ENCODE results near the gene HS3ST1. TPM values are rescaled to one million over a fixed set of nuclear protein-coding genes. Genes with fewer than 3 reads are reported as not detected.

The HS3ST1 gene
- total RNA-seq, 1 experiment from 2014 or later, result 0.17 TPM

DNA sequence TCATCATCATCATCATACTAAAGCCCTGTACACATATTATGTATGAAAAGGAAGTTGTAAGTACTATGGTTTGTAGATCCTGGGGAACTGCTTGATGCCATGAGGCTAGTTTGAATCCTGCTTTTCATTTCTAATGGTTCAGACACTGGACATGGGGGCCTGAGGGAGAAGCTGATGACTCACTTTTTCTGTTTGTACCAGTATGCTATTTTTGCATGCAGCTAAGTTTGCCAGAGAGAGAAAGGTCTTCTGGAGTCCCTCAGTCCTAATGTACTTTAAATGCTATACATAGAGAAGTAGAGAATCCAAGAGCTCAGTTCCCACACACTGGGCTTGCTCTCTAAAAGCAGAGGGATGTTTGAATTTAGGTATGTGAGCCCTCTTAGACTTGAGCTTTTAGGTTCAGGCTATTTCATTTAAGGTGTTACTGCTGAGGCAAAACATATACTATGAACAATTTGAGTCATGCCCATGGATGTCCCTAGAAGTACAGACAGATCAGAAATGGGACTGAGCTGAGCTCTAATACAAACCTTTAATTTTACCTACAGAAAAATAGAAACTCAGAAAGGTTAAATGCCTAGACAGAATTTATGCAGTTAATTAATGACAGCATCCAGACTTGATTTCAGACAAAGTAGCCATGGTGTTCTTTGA lies 17.6 kb upstream of the HS3ST1 start:
- Histone ChIP-seq H3K4me3 (ENCODE audit: insufficient read depth, low read depth, low read length) (no peak overlapping the region), H3K36me3 (replicated peaks; ENCODE audit: control insufficient read depth, insufficient read depth, low read length) (no peaks in the 10 kb centered on the region), H3K27me3 (ENCODE audit: control insufficient read depth, insufficient read depth, low read length) (no peaks in the 10 kb centered on the region)
- DNase-seq, result no peak

DNA sequence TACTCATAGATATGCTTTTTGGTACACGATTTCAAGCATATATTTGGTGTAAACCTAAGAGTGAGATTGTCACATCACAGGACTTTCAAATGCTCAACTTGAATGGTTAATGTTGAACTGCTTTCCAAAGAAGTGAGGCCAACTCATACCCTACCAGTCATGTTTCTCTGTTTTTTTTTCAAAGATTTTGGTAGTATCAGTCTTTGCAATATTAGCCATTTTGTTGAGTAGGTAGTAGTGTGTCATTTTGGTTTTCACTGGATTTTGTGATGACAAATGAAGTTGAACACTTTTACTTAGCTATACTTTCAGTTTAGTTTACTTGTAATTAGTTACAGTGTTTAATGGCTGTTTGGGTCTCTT lies 12.5 kb upstream of the HS3ST1 start:
- H3K4me3 ChIP-seq (ENCODE audit: insufficient read depth, low read depth, low read length), result no peak overlapping the region
- H3K36me3 ChIP-seq (replicated peaks; ENCODE audit: control insufficient read depth, insufficient read depth, low read length), result no peaks in the 10 kb centered on the region
- DNase-seq, result no peak
- H3K27me3 ChIP-seq (ENCODE audit: control insufficient read depth, insufficient read depth, low read length), result no peaks in the 10 kb centered on the region

DNA sequence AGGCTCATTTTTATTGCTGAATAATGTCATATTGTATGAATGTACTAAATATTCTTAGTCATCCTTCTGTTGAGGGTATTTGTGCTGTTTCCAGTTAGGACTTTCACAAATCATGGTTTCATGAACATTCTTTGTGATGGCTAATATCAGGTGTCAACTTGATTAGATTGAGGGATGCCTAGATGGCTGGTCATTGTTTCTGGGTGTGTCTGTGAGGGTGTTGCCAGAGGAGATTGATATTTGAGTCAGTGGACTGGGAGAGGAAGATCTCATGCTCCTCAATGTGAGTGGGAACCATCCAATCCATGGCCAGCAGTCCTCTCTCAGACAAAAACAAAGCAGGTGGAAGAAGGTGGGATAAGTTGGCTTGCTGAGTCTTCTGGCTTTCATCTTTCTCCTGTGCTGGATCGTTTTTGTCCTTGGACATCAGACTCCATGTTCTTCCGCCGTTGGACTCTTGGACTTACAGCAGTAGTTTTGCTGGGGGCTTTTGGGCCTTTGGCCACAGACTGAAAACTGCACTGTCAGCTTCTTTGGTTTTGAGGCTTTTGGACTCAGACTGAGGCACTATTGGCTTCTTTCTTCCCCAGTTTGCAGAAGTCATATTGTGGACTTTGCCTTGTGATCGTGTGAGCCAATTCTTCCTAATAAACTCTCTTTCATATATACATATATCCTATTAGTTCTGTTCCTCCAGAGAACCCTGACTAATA lies 11.9 kb upstream of the HS3ST1 start:
- no peaks in the 10 kb centered on the region for H3K27me3 ChIP-seq (ENCODE audit: control insufficient read depth, insufficient read depth, low read length)
- H3K36me3 ChIP-seq (replicated peaks; ENCODE audit: control insufficient read depth, insufficient read depth, low read length), result no peaks in the 10 kb centered on the region
- DNase-seq, result no peak
- H3K4me3 ChIP-seq (ENCODE audit: insufficient read depth, low read depth, low read length), result no peak overlapping the region

DNA sequence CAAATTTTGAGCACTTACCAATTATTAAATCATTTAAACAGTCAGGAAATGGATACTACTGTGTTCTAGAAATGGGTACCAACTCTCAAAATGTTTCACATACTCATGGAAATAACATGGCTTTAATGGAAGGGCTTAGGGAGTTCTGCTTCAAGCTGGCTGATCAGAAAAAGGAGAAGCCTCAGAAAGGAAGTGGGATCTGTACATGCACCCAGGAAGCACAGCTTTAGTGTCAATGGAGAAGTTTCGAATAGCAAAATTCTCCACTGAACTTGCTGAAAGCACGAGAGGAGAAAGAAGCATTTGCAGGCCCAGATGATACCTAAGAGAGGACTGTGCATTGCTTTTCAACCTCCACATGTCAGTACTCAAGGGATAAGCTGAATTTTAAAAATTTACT lies 11.1 kb upstream of the HS3ST1 start:
- DNase-seq, result no peak
- H3K4me3 ChIP-seq (ENCODE audit: insufficient read depth, low read depth, low read length), result no peak overlapping the region
- H3K36me3 ChIP-seq (replicated peaks; ENCODE audit: control insufficient read depth, insufficient read depth, low read length), result no peaks in the 10 kb centered on the region
- H3K27me3 ChIP-seq (ENCODE audit: control insufficient read depth, insufficient read depth, low read length), result no peaks in the 10 kb centered on the region

DNA sequence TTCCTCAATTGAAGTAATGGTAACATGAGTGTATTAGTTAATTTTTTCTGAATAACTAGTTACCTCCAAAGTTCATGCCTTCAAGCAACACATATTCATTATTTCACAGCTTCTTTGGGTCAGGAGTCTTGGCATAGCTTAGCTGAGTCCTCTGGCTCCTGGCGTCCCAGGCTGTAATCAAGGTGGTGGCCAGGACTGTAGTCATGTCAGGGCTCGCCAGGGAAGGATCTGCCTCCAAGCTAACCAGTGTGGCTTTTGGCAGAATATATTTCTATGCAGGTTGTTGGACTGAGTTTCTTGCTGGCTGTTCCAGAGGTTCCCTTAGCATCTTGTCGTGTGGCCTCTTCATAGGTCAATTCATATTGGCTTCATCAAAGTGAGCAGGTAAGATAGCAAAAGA lies 10.0 kb upstream of the HS3ST1 start:
- H3K36me3 ChIP-seq (replicated peaks; ENCODE audit: control insufficient read depth, insufficient read depth, low read length), result no peaks in the 10 kb centered on the region
- no peak overlapping the region for H3K4me3 ChIP-seq (ENCODE audit: insufficient read depth, low read depth, low read length)
- H3K27me3 ChIP-seq (ENCODE audit: control insufficient read depth, insufficient read depth, low read length), result no peaks in the 10 kb centered on the region
- DNase-seq, result no peak

DNA sequence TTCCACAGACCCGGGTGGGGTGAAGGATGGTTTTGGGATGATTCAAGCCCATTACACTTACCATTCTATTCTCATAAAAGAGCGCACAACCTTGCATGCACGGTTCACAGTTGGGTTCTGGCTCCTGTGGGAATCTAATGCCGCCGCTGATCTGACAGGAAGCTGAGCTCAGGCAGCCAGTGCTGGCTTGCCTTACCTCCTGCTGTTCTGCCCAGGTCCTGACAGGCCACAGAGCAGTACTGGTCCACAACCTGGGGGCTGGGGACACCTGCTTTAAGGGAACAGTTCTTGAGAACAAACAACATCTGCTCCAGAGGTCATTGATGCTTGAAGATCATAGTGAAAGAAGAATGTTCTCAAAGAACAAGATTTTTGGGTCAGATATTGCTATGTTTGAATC lies 8.0 kb upstream of the HS3ST1 start:
- no peaks in the 10 kb centered on the region for H3K36me3 ChIP-seq (replicated peaks; ENCODE audit: control insufficient read depth, insufficient read depth, low read length)
- no peaks in the 10 kb centered on the region for H3K27me3 ChIP-seq (ENCODE audit: control insufficient read depth, insufficient read depth, low read length)
- peak; percentile 21 for DNase-seq
- H3K4me3 ChIP-seq (ENCODE audit: insufficient read depth, low read depth, low read length), result no peak overlapping the region

DNA sequence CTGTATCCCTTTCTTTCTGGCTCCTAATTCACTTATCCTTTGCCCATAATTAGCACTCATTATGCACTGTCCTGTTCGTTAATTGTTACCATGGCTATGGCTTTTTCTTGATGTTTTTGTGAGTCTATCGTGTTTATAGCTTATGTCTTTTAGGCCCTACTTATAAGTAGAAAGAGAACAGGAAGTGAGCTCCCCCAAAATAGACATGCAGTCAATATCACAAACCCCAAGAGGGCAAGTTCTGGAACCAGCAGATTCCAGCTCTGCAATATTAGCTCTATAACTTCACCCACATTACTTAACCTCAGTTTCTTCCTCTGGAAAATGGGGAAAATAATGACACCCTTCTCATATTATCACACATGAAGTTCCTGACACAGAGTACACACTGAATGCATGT lies 7.4 kb upstream of the HS3ST1 start:
- Histone ChIP-seq H3K4me3 (ENCODE audit: insufficient read depth, low read depth, low read length) (no peak overlapping the region), H3K27me3 (ENCODE audit: control insufficient read depth, insufficient read depth, low read length) (no peaks in the 10 kb centered on the region), H3K36me3 (replicated peaks; ENCODE audit: control insufficient read depth, insufficient read depth, low read length) (no peaks in the 10 kb centered on the region)
- DNase-seq, result no peak

DNA sequence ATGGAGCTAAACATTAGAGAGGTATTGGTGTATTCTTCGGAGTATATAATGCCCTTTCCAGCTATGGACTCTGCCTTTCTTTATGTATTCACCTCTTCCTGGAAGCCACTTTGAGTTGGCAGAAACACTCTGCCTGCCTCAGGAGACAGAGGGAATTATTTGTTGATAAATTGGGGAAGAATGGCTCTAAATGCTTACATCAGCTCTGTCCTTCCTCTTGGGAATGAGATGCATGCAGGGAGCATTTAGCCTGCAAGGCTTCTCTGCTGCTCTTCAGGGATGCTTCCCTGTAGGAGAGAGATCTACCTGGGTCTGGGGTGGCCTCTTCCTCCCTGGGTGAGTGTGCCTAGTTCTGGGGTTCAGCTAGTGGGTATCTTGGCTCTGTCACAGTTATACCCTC lies 6.9 kb upstream of the HS3ST1 start:
- Histone ChIP-seq H3K27me3 (ENCODE audit: control insufficient read depth, insufficient read depth, low read length) (no peaks in the 10 kb centered on the region), H3K4me3 (ENCODE audit: insufficient read depth, low read depth, low read length) (no peak overlapping the region), H3K36me3 (replicated peaks; ENCODE audit: control insufficient read depth, insufficient read depth, low read length) (no peaks in the 10 kb centered on the region)
- DNase-seq, result no peak

DNA sequence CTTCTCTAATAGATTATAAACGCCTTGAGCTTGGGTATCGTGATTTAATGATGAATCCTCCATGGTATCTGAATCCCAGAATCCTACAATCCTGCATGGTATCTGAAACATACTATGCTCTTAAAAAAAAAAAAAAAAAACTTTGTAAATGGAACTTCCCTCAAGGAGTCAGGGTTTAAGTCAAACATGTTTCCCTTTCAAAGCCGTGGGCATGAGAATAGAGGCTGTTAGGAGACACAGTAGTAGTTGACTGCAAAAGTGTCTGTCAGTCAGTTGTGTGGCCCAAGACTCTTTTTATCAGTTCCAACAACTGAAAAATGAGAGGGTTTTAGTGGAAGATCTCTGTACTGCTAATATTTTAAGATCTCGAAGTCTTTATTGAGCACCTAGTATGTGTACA lies 2.4 kb upstream of the HS3ST1 start:
- Histone ChIP-seq H3K27me3 (ENCODE audit: control insufficient read depth, insufficient read depth, low read length) (peaks cover 36% of the 10 kb centered on the region), H3K36me3 (replicated peaks; ENCODE audit: control insufficient read depth, insufficient read depth, low read length) (no peaks in the 10 kb centered on the region), H3K4me3 (ENCODE audit: insufficient read depth, low read depth, low read length) (no peak overlapping the region)
- DNase-seq, result no peak

DNA sequence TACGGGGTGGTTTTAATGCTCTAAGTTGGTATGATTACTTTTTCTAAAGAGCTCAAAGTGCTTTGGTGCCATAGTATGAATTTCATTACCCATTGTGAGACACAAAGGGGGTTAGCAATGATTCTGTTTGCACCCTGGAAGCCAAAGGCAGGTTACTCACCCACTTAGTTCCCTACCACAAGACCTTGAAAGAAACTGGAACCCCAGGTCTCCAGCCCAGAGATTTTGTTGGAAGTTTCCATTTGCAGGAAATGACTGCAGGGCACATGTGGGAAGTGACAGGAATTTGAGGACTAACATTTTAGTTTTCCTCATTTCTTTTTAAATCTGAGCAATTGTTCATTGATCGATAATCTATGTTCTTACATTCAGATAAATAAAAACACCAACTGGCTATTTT lies 1.8 kb upstream of the HS3ST1 start:
- Histone ChIP-seq H3K36me3 (replicated peaks; ENCODE audit: control insufficient read depth, insufficient read depth, low read length) (no peaks in the 10 kb centered on the region), H3K4me3 (ENCODE audit: insufficient read depth, low read depth, low read length) (no peak overlapping the region), H3K27me3 (ENCODE audit: control insufficient read depth, insufficient read depth, low read length) (peaks cover 41% of the 10 kb centered on the region)
- DNase-seq, result no peak

GRCh38 chr4:11429699-11430045 lies 978 bp upstream of the HS3ST1 start:
- Histone ChIP-seq H3K36me3 (replicated peaks; ENCODE audit: control insufficient read depth, insufficient read depth, low read length) (no peaks in the 10 kb centered on the region), H3K4me3 (ENCODE audit: insufficient read depth, low read depth, low read length) (peak overlapping the region; percentile 76), H3K27me3 (ENCODE audit: control insufficient read depth, insufficient read depth, low read length) (peaks cover 41% of the 10 kb centered on the region)
- no peak for DNase-seq

- DNase-seq, result peak; percentile 94
- Histone ChIP-seq H3K36me3 (replicated peaks; ENCODE audit: control insufficient read depth, insufficient read depth, low read length) (no peaks in the 10 kb centered on the region), H3K4me3 (ENCODE audit: insufficient read depth, low read depth, low read length) (peak overlapping the region; percentile 76), H3K27me3 (ENCODE audit: control insufficient read depth, insufficient read depth, low read length) (peaks cover 41% of the 10 kb centered on the region)
Measured at GRCh38 chr4:11428899-11429698, 405 bp upstream of the HS3ST1 start.

GRCh38 chr4:11427121-11427996 lies 1.3 kb downstream of the HS3ST1 start:
- peak; percentile 68 for DNase-seq
- Histone ChIP-seq H3K27me3 (ENCODE audit: control insufficient read depth, insufficient read depth, low read length) (peaks cover 41% of the 10 kb centered on the region), H3K36me3 (replicated peaks; ENCODE audit: control insufficient read depth, insufficient read depth, low read length) (no peaks in the 10 kb centered on the region), H3K4me3 (ENCODE audit: insufficient read depth, low read depth, low read length) (peak overlapping the region; percentile 76)

DNA sequence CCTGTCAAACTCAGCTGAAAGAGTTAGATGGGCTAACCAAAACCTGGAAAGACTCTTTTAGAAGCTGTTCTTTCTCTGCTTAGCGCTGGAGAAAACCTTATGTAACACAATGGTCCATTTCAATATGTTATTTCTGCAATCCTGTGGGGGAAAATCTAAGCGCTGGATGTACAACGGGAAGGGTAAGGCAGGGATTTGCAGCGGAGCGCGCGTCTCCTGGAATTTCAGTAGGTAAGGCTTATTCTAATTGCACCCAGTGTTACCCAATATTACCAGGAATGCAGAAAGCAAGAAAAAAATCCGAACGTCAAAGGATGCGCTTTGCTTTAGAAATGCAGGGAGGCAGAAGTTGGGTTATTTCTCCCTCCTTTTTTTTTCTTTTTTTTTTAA lies 2.0 kb downstream of the HS3ST1 start:
- peak overlapping the region; percentile 76; the same call in 1 of the 2 replicates for H3K4me3 ChIP-seq (ENCODE audit: insufficient read depth, low read depth, low read length)
- no peak for DNase-seq
- H3K27me3 ChIP-seq (ENCODE audit: control insufficient read depth, insufficient read depth, low read length), result peaks cover 41% of the 10 kb centered on the region
- no peaks in the 10 kb centered on the region for H3K36me3 ChIP-seq (replicated peaks; ENCODE audit: control insufficient read depth, insufficient read depth, low read length)

All from H7 (cell line).